GM19193 (cell line): ENCODE data around the gene HOPX.

ENCODE experiments used
- POLR2A ChIP-seq: IDR thresholded peaks from 4 replicates; pipeline ENCODE4 v1.6.1; 2011; ENCODE audit not compliant: insufficient read depth, insufficient read length; ENCODE audit errors: extremely low read depth

HOPX gene

GRCh38 chr4:56666279-56666678 is 14.8 kb downstream of the HOPX start:
- TF ChIP-seq POLR2A, result no peak

DNA sequence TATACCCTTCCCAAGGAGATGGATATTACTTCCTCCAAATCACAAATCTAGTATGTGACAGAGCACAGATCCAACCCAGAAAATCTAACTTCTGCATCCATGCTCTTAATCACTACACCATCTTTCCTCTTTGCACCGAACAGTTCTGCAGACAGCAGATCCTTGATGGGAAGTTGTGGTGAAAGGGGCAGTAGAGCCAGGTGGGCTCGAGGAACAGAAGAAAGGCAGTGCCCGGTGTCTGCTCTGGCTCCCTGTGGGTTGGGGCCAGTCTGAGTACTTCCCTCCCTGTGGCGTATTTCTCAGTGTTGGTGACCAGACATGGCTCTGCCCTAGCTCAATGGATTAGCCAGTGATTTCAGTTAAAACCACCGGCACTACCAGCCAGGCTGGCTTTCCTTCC is 15.3 kb downstream of the HOPX start:
- no peak for TF ChIP-seq POLR2A

DNA sequence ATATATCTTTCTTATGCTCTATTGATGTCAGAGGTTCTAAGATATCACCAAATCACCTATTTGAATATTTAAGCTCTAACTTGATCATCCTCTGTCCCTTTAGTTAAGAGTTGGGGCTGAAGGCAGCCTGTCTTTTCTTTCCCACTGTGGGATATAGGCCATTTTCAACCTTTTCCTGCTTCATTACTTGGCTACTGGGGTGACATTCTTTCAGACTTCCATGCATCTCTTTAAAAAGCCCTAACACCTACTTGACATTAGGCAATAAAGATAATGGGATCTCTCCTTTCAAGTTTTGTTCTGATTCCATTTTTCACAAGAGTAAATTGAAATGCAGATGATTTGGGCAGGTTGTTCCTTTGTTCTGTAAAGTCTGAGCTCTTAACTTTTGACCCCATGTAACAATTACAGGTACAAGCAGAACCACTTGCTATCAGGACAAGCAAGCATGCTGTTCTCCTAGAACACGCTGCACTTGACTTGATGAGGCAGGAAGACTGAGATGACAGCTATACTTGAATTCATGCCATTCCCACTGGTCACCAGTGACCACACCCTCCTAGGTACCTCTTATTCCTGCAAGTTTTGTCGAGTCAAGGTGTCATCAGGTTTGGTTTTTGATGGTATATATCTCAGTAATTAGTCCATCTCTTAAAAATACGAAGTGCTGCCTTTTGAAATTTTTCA is 18.2 kb downstream of the HOPX start:
- TF ChIP-seq POLR2A, result no peak

DNA sequence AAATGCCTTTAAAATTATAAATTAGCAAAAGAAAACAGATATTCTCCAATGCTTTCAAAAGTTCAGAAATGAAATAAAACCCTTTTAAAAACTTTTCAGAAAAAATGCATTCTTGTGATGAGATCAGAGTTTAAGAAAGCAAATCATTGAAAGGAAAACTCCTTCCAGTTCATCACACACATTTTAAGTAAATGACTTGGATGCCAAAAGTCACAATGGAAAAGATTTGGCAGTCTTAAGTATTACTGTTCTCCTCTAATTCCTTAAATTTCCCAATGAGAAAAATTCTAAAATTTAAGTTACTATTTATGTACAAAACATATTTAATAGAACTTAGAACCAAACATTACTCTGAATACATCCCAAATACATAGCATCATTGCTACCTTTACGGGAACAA is 21.1 kb downstream of the HOPX start:
- no peak for TF ChIP-seq POLR2A

DNA sequence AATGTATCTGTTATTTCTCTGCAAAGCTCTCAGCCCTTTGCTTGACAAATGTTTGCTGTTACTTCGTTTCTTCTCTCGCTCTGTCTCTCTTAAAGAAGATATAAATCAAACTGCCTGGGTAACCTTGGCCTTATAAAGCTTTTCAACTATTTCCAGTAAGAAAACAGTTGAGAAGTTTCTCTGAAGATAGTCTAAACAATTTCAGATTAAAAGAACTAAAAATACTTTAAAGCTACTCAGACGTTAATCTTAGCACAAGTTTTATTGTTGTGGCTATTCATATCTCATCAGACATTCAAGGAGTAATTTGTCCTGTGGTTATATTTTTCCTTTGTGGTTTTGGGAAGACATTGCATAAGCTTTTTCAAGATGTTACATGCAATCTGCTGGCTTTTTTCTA is 22.6 kb downstream of the HOPX start:
- TF ChIP-seq POLR2A, result no peak

- no peak for TF ChIP-seq POLR2A
Measured at GRCh38 chr4:56657818-56658217, 23.3 kb downstream of the HOPX start.

DNA sequence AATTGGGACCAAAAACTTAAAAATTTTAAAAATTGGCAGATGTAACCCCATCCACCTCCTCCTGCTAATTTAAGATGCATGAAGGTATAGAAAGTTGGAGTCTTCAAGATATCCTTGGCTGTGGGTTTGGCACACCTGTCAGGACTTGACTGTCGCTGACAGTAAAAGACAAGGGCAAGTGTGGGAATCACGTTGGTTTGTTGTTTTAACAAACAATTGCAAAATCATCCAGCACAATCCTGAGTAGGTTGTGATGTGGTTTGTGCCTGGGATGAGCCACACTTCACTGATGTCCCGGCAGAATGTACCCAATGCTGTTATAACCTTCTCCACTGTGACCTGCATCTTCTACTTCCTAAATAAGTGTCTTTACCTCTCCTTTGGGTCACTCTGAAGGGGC is 24.0 kb downstream of the HOPX start:
- no peak for TF ChIP-seq POLR2A

- TF ChIP-seq POLR2A, result no peak
Measured at GRCh38 chr4:56656346-56656643, 24.8 kb downstream of the HOPX start.

DNA sequence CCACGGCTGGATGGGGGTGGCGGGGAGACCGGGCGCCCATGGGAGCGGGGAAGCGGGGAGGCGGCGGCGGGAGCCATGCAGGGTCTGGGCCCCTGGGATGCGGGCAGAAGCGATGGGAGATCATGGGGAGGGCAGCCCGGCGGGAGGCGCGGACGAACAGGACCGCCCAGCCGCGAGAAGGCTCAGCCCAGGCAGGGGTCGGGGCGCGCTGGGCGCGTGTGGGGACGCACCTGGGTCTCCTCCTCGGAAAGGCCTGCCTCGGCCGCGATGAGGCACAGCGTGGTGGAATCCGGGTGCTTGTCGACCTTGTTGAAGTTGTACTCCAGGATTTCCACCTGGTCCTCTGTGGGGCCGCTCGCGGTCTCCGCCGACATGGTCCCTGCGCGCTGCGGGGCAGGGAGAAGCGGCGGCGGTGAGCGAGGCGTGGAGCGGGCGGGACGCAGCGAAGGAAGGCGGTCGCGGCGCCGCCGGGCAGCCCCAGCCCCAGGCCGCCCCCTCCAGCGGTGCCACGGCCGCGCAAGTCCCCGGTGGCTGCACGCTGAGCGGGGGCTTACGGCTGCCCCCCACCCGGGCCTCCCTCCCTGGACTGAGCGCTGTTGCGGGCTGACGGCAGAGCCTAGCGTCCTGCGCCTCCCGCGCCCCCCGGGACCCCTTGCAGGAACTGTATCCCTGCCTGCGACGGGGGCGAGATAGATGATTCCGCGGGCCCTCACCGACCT is 25.3 kb downstream of the HOPX start:
- no peak for TF ChIP-seq POLR2A

- no peak for TF ChIP-seq POLR2A
Measured at GRCh38 chr4:56655209-56655626, 25.9 kb downstream of the HOPX start.

GRCh38 chr4:56654238-56654632 is 26.9 kb downstream of the HOPX start:
- no peak for TF ChIP-seq POLR2A

DNA sequence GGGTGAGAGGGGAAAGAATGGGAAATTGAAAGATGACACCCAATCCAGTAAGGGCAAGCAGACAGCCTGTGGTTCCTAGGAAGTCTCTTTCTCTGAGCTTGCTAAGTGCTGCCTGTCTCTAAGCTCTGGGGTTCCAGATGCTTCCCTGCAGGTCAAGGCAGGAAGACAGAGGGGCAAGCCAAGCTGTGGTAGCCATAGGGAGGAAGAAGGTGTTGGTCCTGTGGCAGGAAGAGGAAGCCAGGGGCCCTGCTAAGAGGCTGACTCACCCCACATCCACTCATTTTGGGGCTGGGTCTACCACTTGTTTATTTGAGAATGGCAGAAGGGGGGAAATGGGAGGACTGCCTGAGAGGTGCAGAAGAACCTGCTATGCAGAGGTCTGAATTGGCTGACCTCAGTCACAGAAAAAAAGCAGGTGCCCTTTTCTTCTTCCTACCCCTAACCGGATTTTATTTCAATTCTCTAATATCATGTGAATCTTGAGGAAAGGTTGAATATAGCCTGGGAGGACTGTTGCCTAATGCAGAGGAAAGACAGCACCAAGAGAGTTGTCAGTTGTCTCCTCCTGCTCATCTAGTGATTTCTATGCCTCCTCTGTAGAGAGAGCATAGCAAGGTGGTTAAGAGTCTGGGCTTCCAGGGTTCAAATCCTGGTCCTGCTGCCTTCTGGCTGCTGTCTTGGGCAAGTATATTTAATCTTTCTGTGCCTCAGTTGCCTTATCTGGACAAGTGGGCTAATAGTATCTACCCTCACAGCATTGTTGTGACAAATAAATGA is 27.4 kb downstream of the HOPX start:
- no peak for TF ChIP-seq POLR2A

- no peak for TF ChIP-seq POLR2A
Measured at GRCh38 chr4:56652196-56652595, 28.9 kb downstream of the HOPX start.

- TF ChIP-seq POLR2A, result no peak
Measured at GRCh38 chr4:56651056-56651350, 30.1 kb downstream of the HOPX start.

DNA sequence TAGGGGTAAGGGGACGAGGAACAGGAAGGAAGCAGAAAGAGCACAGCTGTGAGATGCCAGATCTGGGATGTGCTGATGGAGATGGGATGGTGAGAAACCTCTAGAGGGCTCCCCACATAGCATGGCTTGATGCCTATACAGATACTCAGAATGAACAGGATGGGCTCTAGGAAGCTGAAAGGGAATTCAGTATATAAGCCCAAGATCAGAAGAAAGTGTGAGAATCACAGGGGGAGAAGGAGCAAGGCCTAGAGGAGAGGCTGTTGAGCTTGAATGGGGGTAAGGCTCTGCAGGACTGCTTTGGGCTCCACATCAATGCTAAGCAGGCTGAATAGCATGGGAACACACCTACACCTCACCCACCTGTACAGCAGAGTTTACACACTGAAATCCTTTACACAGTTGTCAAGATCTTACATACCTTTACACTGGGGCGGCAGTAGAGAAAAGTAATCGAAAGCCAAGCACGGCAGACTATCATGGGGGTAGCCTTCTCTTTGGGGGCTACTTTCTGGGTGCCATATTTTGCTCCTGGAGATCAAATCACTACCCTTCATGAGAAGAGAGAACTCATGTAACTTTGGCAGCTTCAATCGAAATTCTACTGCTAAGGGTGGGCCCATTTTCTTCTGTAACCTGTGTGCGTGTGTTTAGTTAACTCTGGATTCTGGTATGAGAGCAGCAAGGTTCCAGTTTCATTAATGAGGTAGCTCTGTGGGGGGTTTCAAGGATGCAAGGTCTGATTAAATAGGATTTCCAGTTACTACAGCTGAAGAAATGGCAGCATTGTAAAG is 30.6 kb downstream of the HOPX start:
- TF ChIP-seq POLR2A, result no peak
